ENCODE results near the gene DYNLT5.

DNA sequence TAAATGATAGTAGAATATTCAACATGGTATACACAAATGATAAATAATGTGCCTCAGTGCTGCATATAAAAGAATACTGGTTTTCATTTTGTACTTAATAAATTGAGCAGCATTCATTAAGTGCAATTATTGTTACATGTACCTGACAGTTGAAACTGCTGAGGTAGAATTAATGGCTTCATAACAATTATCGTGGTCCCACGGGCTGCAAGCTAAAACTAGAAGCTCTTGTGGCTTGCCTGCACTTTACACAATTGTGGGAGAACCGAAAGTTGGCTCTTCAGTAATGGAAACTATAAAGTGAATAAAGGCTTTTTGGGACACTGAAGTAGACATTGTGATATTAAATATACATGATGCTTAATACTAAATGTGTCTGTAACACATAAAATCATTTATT, 25.6 kb downstream of the DYNLT5 start:
- TF ChIP-seq, protein P1, sequence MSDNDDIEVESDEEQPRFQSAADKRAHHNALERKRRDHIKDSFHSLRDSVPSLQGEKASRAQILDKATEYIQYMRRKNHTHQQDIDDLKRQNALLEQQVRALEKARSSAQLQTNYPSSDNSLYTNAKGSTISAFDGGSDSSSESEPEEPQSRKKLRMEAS (CRISPR knock-in tag; IDR thresholded peaks at IDR 0.05) = no peak
- TF ChIP-seq CTCF (IDR thresholded peaks at IDR 0.05) (no peak), CREM (CRISPR knock-in tag; IDR thresholded peaks at IDR 0.05) (no peak)

Data from WTC11 (cell line).